ENCODE results near the gene AHI1. TPM values are rescaled to one million over a fixed set of nuclear protein-coding genes. Genes with fewer than 3 reads are reported as not detected.
A peak's percentile ranks its signal among the peaks of the same experiment; 100 is the strongest.

The AHI1 gene
- total and polyA plus RNA-seq, 2 of the 13 experiments (the other 11 are each of a cell fraction or from before 2014, with no cell fraction given) = 7.2 to 18.6 TPM

DNA sequence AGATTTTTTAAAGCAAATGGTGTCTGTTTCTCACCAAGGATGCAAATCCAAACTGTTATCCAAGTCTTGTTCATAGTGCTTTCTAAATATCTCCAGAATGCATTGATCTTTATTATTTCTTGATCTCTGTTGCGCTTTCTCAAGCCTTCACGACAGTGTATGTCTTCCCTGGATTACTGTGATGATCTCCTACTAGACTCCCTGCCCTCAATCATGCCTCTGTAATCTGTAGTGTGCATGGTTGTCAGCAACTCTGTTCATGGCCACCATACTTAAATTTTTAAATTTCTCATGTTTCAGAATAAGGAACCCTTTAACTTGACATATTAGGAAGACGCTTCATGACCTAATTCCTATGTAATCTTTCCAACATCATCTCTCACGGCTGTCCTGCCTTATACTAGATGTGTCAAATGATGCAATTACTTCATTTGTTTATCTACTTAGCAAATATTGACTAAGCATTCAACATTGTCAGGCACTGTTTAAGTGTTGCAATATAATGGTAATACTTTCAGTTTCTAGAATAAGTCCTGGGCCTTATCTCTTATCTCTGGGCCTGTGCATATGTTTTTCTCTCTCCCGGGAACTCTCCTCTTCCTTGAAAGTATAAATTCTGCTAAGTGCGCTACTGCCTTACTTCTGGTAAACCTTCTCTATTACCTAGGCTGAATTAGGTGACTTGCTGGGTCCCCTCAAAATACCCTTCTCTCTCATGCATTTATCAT, 25.6 kb upstream of the AHI1 start:
- Histone ChIP-seq H3K9ac (ENCODE audit: insufficient read depth, low read depth, low read length) (no peak overlapping the region), H2AFZ (ENCODE audit: low read length) (no peak overlapping the region), H3K36me3 (replicated peaks in 1 of 2; ENCODE audit: control insufficient read depth in 1 of 2, insufficient read depth in 2 of 2, low read length in 2 of 2) (no peaks in the 10 kb centered on the region), H3K27ac (ENCODE audit: extremely low read length, insufficient read depth, low read length) (no peak overlapping the region), H3K9me3 (ENCODE audit: low read length) (no peaks in the 10 kb centered on the region), H3K4me2 (ENCODE audit: low read depth, low read length) (0 out of 2 replicates have a peak overlapping the region, but pooled peaks have one; percentile 8), H3K4me3 (replicated peaks in 1 of 3; ENCODE audit: insufficient read depth in 1 of 3, low read depth in 2 of 3, low read length in 3 of 3) (no peak overlapping the region), H3K4me1 (ENCODE audit: insufficient read depth, low read length) (0 out of 2 replicates have a peak, but pooled peaks cover 7% of the 10 kb centered on the region), H3K27me3 (ENCODE audit: control insufficient read depth in 1 of 2, insufficient read depth in 2 of 2, low read length in 2 of 2) (no peaks in the 10 kb centered on the region; a peak in 1 of 5 replicates), H3K79me2 (ENCODE audit: insufficient read depth, low read length) (no peaks in the 10 kb centered on the region), H4K20me1 (ENCODE audit: insufficient read depth, low read length) (no peaks in the 10 kb centered on the region)
- DNase-seq (ENCODE audit: low spot score) (peak; percentile 66), ATAC-seq (peak; percentile 90), FAIRE-seq (no peak)
- ChIA-PET POLR2A (no interaction called here), CTCF (ENCODE audit: low intra/inter-chr PET ratio, low total read pairs) (no interaction called here)
- 33% methylated on average over 6 of the region's 6 CpGs for WGBS (ENCODE audit: low lambda C conversion rate)
- in situ Hi-C loops (cut with HindIII; ENCODE audit: extremely low pct_ligation_motif_present, low pct_unique_long_range_greater_than_20kb) (no loop called here), intact Hi-C loops (cut with micrococcal nuclease; ENCODE audit: unreplicated experiment) (no loop called here)
- BruUV-seq (replicated peaks) = no TSS peak
- TF ChIP-seq ZKSCAN1 (IDR thresholded peaks at IDR 0.05; ENCODE audit: low read length) (no peak), TRIM24 (CRISPR knock-in tag; IDR thresholded peaks at IDR 0.05) (no peak), ZNF652 (CRISPR knock-in tag; IDR thresholded peaks at IDR 0.05; ENCODE audit: borderline replicate concordance, low read depth) (no peak), ZNF232 (CRISPR knock-in tag; IDR thresholded peaks at IDR 0.05; ENCODE audit: borderline replicate concordance) (no peak), ZBTB42 (CRISPR knock-in tag; IDR thresholded peaks at IDR 0.05) (no peak), RFX3 (CRISPR knock-in tag; IDR thresholded peaks at IDR 0.05) (no peak), ATF7 (IDR thresholded peaks at IDR 0.05) (peak; percentile 78), ATF7 (CRISPR knock-in tag; IDR thresholded peaks at IDR 0.05) (no peak), ZNF124 (CRISPR knock-in tag; IDR thresholded peaks at IDR 0.05) (no peak), ZNF282 (IDR thresholded peaks at IDR 0.05; ENCODE audit: partially characterized antibody) (no peak), ZNF598 (CRISPR knock-in tag; IDR thresholded peaks at IDR 0.05; ENCODE audit: borderline replicate concordance) (no peak), ZNF44 (CRISPR knock-in tag; IDR thresholded peaks at IDR 0.05) (no peak), HMG20A (CRISPR knock-in tag; IDR thresholded peaks at IDR 0.05; ENCODE audit: borderline replicate concordance) (peak; percentile 93), ZBTB21 (CRISPR knock-in tag; IDR thresholded peaks at IDR 0.05) (no peak; the same call in 1 of the 2 replicates), SMAD1 (CRISPR knock-in tag; IDR thresholded peaks at IDR 0.05; ENCODE audit: borderline replicate concordance, low read depth) (no peak), ZNF674 (CRISPR knock-in tag; IDR thresholded peaks at IDR 0.05; ENCODE audit: low read depth) (no peak), ZMYM4 (CRISPR knock-in tag; IDR thresholded peaks at IDR 0.05) (no peak), BRCA1 (CRISPR knock-in tag; IDR thresholded peaks at IDR 0.05) (no peak), ZNF367 (CRISPR knock-in tag; IDR thresholded peaks at IDR 0.05; ENCODE audit: borderline replicate concordance) (no peak), TBP (CRISPR knock-in tag; IDR thresholded peaks at IDR 0.05) (no peak), NFATC3 (CRISPR knock-in tag; IDR thresholded peaks at IDR 0.05) (no peak), SOX6 (IDR thresholded peaks at IDR 0.05) (no peak), SOX6 (CRISPR knock-in tag; IDR thresholded peaks at IDR 0.05) (peak; percentile 90), KLF12 (CRISPR knock-in tag; IDR thresholded peaks at IDR 0.05; ENCODE audit: borderline replicate concordance) (no peak), ZSCAN21 (CRISPR knock-in tag; IDR thresholded peaks at IDR 0.05; ENCODE audit: borderline replicate concordance) (no peak), MZF1 (CRISPR knock-in tag; IDR thresholded peaks at IDR 0.05; ENCODE audit: borderline replicate concordance) (no peak)
- TF ChIP-seq, protein P1, sequence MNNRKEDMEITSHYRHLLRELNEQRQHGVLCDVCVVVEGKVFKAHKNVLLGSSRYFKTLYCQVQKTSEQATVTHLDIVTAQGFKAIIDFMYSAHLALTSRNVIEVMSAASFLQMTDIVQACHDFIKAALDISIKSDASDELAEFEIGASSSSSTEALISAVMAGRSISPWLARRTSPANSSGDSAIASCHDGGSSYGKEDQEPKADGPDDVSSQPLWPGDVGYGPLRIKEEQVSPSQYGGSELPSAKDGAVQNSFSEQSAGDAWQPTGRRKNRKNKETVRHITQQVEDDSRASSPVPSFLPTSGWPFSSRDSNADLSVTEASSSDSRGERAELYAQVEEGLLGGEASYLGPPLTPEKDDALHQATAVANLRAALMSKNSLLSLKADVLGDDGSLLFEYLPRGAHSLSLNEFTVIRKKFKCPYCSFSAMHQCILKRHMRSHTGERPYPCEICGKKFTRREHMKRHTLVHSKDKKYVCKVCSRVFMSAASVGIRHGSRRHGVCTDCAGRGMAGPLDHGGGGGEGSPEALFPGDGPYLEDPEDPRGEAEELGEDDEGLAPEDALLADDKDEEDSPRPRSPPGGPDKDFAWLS (CRISPR knock-in tag; IDR thresholded peaks at IDR 0.05; ENCODE audit: borderline replicate concordance) = no peak
- TF ChIP-seq, protein P2, sequence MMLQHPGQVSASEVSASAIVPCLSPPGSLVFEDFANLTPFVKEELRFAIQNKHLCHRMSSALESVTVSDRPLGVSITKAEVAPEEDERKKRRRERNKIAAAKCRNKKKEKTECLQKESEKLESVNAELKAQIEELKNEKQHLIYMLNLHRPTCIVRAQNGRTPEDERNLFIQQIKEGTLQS (CRISPR knock-in tag; IDR thresholded peaks at IDR 0.05) = peak; percentile 30; the same call in 1 of the 2 replicates
